ENCODE measurements around the gene RFT1. TPM values are rescaled to one million over a fixed set of nuclear protein-coding genes. Genes with fewer than 3 reads are reported as not detected.
A peak's percentile ranks its signal among the peaks of the same experiment; 100 is the strongest.

RFT1 gene
- total and polyA plus RNA-seq, 4 donors = 10.8 to 23.1 (median 21.6) TPM

DNA sequence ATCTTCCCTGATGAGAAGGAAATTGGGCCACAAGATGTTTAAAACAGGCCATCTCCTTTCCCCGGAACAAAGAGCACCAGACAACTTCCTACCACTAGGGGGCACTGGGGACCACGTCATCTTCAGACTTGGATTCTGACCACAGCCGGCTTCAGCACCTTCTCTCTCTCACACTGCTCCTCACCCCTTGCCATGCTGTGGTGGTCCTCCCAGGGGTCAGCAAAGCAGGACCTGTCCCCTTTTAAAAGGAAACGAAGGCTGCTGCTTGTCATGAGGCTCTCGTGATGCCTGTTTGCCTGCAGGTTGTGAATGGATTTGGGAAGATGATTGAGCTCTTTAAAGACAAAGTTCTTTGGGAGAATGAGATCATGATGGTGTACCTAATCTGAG, 16.2 kb downstream of the RFT1 start:
- ATAC-seq (ENCODE audit: insufficient read depth, low FRiP score) = peak; percentile 72
- Histone ChIP-seq H3K4me3 (no peak overlapping the region), H3K27ac (ENCODE audit: low read depth in 1 of 2, low read length in 1 of 2) (peak overlapping the region; percentile 26 to 85), H3K9me3 (ENCODE audit: control insufficient read depth in 4 of 4, insufficient read depth in 3 of 4, low read length in 3 of 4) (no peaks in the 10 kb centered on the region), H3K4me1 (ENCODE audit: control insufficient read depth in 5 of 5, insufficient read depth in 5 of 5, low read length in 5 of 5) (peaks cover 0 to 19% (median 0%) of the 10 kb centered on the region in 5 donors), H3K27me3 (ENCODE audit: control insufficient read depth in 3 of 3, insufficient read depth in 3 of 3, low read length in 2 of 3) (no peaks in the 10 kb centered on the region), H3K36me3 (ENCODE audit: control insufficient read depth in 4 of 4, insufficient read depth in 4 of 4, low read length in 4 of 4) (peaks cover 3 to 33% (median 17%) of the 10 kb centered on the region in 4 donors), H3K9ac (ENCODE audit: insufficient read depth in 1 of 2, low read length in 2 of 2) (no peak overlapping the region)
- TF ChIP-seq, protein P1, sequence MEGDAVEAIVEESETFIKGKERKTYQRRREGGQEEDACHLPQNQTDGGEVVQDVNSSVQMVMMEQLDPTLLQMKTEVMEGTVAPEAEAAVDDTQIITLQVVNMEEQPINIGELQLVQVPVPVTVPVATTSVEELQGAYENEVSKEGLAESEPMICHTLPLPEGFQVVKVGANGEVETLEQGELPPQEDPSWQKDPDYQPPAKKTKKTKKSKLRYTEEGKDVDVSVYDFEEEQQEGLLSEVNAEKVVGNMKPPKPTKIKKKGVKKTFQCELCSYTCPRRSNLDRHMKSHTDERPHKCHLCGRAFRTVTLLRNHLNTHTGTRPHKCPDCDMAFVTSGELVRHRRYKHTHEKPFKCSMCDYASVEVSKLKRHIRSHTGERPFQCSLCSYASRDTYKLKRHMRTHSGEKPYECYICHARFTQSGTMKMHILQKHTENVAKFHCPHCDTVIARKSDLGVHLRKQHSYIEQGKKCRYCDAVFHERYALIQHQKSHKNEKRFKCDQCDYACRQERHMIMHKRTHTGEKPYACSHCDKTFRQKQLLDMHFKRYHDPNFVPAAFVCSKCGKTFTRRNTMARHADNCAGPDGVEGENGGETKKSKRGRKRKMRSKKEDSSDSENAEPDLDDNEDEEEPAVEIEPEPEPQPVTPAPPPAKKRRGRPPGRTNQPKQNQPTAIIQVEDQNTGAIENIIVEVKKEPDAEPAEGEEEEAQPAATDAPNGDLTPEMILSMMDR (IDR thresholded peaks at IDR 0.05; ENCODE audit: control extremely low read depth, extremely low read depth) = peak; percentile 96
- 9 to 19% methylated on average over 5 of the region's 5 CpGs for WGBS, 2 donors
- peak; percentile 84 to 90 (median 90) for DNase-seq

GRCh38 chr3:53113293-53114010, 16.8 kb downstream of the RFT1 start:
- 90 to 96% methylated on average over 1 of the region's 1 CpG for WGBS, 2 donors
- TF ChIP-seq, protein P1 (IDR thresholded peaks at IDR 0.05; ENCODE audit: control extremely low read depth, extremely low read depth) = no peak
- no peaks in the 10 kb centered on the region for H3K9me3 ChIP-seq (ENCODE audit: control insufficient read depth in 4 of 4, insufficient read depth in 3 of 4, low read length in 3 of 4)
- no peaks in the 10 kb centered on the region for H3K27me3 ChIP-seq (ENCODE audit: control insufficient read depth in 3 of 3, insufficient read depth in 3 of 3, low read length in 2 of 3)
- H3K9ac ChIP-seq (ENCODE audit: insufficient read depth in 1 of 2, low read length in 2 of 2) = no peak overlapping the region
- ATAC-seq (ENCODE audit: insufficient read depth, low FRiP score) = no peak
- DNase-seq = no peak
- peak overlapping the region in 1 of 2 donors; percentile 85 for H3K27ac ChIP-seq (ENCODE audit: low read depth in 1 of 2, low read length in 1 of 2)
- H3K36me3 ChIP-seq (ENCODE audit: control insufficient read depth in 4 of 4, insufficient read depth in 4 of 4, low read length in 4 of 4) = peaks cover 3 to 29% (median 14%) of the 10 kb centered on the region in 4 donors
- peaks cover 0 to 19% (median 0%) of the 10 kb centered on the region in 5 donors for H3K4me1 ChIP-seq (ENCODE audit: control insufficient read depth in 5 of 5, insufficient read depth in 5 of 5, low read length in 5 of 5)
- H3K4me3 ChIP-seq = no peak overlapping the region

DNA sequence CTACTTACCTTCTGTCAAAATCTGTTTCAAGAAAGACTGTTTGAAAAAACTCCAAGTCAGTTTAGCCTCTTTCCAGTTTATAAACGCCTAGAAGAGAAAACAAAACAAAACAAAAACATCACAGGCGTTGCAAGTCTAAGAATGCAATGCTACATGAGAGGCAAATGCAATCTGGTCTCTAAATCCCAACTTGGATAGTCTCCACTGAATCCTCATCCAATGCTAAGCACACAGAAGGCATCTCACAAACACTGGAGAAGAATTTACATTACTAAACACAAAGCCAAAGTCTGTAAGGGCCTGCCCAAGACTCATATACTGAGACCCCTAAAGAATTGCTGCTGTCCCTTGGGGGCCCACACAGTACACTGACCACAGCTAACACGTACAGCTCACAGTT, 18.4 kb downstream of the RFT1 start:
- Histone ChIP-seq H3K9me3 (ENCODE audit: control insufficient read depth in 4 of 4, insufficient read depth in 3 of 4, low read length in 3 of 4) (no peaks in the 10 kb centered on the region), H3K4me3 (no peak overlapping the region), H3K36me3 (ENCODE audit: control insufficient read depth in 4 of 4, insufficient read depth in 4 of 4, low read length in 4 of 4) (peaks cover under 1 to 19% (median 10%) of the 10 kb centered on the region in 4 donors), H3K27ac (ENCODE audit: low read depth in 1 of 2, low read length in 1 of 2) (no peak overlapping the region), H3K4me1 (ENCODE audit: control insufficient read depth in 5 of 5, insufficient read depth in 5 of 5, low read length in 5 of 5) (peaks cover 0 to 19% (median 0%) of the 10 kb centered on the region in 5 donors), H3K9ac (ENCODE audit: insufficient read depth in 1 of 2, low read length in 2 of 2) (no peak overlapping the region), H3K27me3 (ENCODE audit: control insufficient read depth in 3 of 3, insufficient read depth in 3 of 3, low read length in 2 of 3) (no peaks in the 10 kb centered on the region)
- TF ChIP-seq, protein P1 (IDR thresholded peaks at IDR 0.05; ENCODE audit: control extremely low read depth, extremely low read depth) = no peak
- peak in 1 of 3 donors; percentile 32 for DNase-seq
- no peak for ATAC-seq (ENCODE audit: insufficient read depth, low FRiP score)
- 88 to 93% methylated on average over 3 of the region's 3 CpGs for WGBS, 2 donors

All from lung (tissue), 12 donors.